Measurements from ENCODE around the gene ELMOD2.

DNA sequence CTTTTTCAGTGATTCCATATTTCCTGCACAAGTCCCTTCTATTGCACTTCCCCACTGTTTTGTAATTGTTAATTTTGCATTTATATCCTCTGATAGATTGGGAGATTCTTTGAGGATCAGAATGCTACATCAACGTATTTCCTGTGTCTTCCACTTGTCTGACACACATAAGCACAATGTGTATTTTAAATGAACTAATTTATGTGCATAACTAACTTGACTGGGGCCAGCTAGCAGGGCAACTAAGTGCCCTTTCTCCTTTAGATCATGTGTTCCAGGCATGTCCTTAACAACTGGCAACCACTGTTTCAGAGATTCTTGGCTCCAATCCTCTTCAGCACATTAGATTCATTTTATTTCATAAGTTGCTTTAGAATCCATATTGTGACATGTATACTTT, 60.5 kb downstream of the ELMOD2 start:
- TF ChIP-seq EP300 (IDR thresholded peaks at IDR 0.05), result no peak
- no peak for TF ChIP-seq CTCF (IDR thresholded peaks at IDR 0.05)
- no peak for TF ChIP-seq POLR2AphosphoS5 (IDR thresholded peaks at IDR 0.05)

Measured in esophagus muscularis mucosa (tissue), 4 donors.